Panc1 (cell line): ENCODE results near the gene FLT1. TPM values are rescaled to one million over a fixed set of nuclear protein-coding genes. Genes with fewer than 3 reads are reported as not detected.

Experiments used
- ATAC-seq: fragments of 200-7000 bp; cut with Tn5 transposase; 2 replicates; pipeline ENCODE4 v1.9.1; 2020; ENCODE audit warnings: mild to moderate bottlenecking, moderate library complexity
- BruUV-seq: library from RNA; stranded (reverse); fragments of 400-500 nt; replicated peaks from 2 replicates; lab custom pipeline; 2021; lab: Mats Ljungman, UMichigan
- CTCF ChIA-PET: fragments of 300-600 bp; sonication (Branson Sonifier 250); formaldehyde crosslinking; loops from one replicate; lab custom pipeline; 2022; ENCODE audit warnings: antibody characterized with exemption; lab: Charles Lee
- POLR2A ChIA-PET: fragments of 300-600 bp; sonication (Branson Sonifier 250); formaldehyde crosslinking; loops from one replicate; lab custom pipeline; 2022; ENCODE audit warnings: antibody characterized with exemption; lab: Charles Lee
- DNase-seq: peaks from one replicate; pipeline ENCODE4 v3.0.0-alpha.2; 2010; ENCODE audit warnings: low read depth, low spot score
- H3K27ac ChIP-seq: 2 replicates; pipeline ENCODE4 v1.5.1; 2011; ENCODE audit warnings: mild to moderate bottlenecking, low read length, inconsistent platforms
- H3K27me3 ChIP-seq: fragments of 200-500 bp; sonication (Bioruptor generic); 2 replicates; pipeline ENCODE4 v1.6.0; 2014; ENCODE audit warnings: low read length, inconsistent platforms; ENCODE audit not compliant: control insufficient read depth, insufficient read depth
- H3K36me3 ChIP-seq: fragments of 200-500 bp; sonication (Bioruptor generic); 2 replicates; pipeline ENCODE4 v1.5.1; 2014; ENCODE audit warnings: inconsistent platforms, mild to moderate bottlenecking, low read length, moderate library complexity; ENCODE audit not compliant: control insufficient read depth, insufficient read depth
- H3K4me1 ChIP-seq: 2 replicates; pipeline ENCODE4 v1.5.1; 2011; ENCODE audit warnings: inconsistent platforms, mild to moderate bottlenecking, low read length, moderate library complexity; ENCODE audit not compliant: control insufficient read depth, insufficient read depth
- H3K4me3 ChIP-seq, 2 experiments: 2 replicates each; pipeline ENCODE4 v1.5.1; 2011 to 2012; ENCODE audit warnings: low read depth in 2 of 2, low read length in 2 of 2, mild to moderate bottlenecking in 2 of 2, inconsistent platforms in 1 of 2, moderate library complexity in 1 of 2
- H3K9me3 ChIP-seq: fragments of 200-500 bp; sonication (Bioruptor generic); 2 replicates; pipeline ENCODE4 v1.5.1; 2014; ENCODE audit warnings: low read depth, mild to moderate bottlenecking, inconsistent platforms, low read length, moderate library complexity; ENCODE audit not compliant: control insufficient read depth, insufficient read depth
- POLR2AphosphoS5 ChIP-seq: IDR thresholded peaks from 2 replicates; pipeline ENCODE4 v1.6.1; 2012; ENCODE audit warnings: mild to moderate bottlenecking, low read depth, low read length, moderate library complexity
- SIN3A ChIP-seq: IDR thresholded peaks from 2 replicates; pipeline ENCODE4 v1.6.1; 2012; ENCODE audit warnings: low read depth, mild to moderate bottlenecking, low read length, moderate library complexity, borderline replicate concordance; ENCODE audit not compliant: insufficient read depth
- TCF7L2 ChIP-seq: IDR thresholded peaks from 2 replicates; pipeline ENCODE4 v1.6.1; 2011; ENCODE audit warnings: mild to moderate bottlenecking, low read depth, low read length, inconsistent platforms
- in situ Hi-C: cut with HindIII; loops from 2 replicates; pipeline ENCODE4 v1.10.0; 2016; ENCODE audit warnings: low sequenced_read_pairs, low pct_unique_long_range_greater_than_20kb
- intact Hi-C: fragments of 100-400 bp; cut with micrococcal nuclease; formaldehyde crosslinking; loops from one replicate; pipeline ENCODE4 v1.10.0; 2022; ENCODE audit not compliant: unreplicated experiment
- total RNA-seq: library from RNA; stranded (reverse); gene quantifications from one replicate; pipeline ENCODE4 v1.2.1, GENCODE V29; 2021; ENCODE audit not compliant: unreplicated experiment
- TF ChIP-seq, protein P1 (sequence below), 2 experiments: IDR thresholded peaks; 2 replicates each; pipeline ENCODE4 v1.6.1; 2011 to 2012; ENCODE audit warnings: low read depth in 2 of 2, control low read depth in 1 of 2, low read length in 1 of 2, mild to moderate bottlenecking in 1 of 2, moderate library complexity in 1 of 2; ENCODE audit not compliant: insufficient read depth in 1 of 2
- TF ChIP-seq, protein P2 (sequence below): fragments of 450-650 bp; IDR thresholded peaks from 2 replicates; pipeline ENCODE4 v1.5.1; 2017; ENCODE audit warnings: mild to moderate bottlenecking

The FLT1 gene
- total RNA-seq, 1 experiment from 2014 or later = 0.15 TPM

DNA sequence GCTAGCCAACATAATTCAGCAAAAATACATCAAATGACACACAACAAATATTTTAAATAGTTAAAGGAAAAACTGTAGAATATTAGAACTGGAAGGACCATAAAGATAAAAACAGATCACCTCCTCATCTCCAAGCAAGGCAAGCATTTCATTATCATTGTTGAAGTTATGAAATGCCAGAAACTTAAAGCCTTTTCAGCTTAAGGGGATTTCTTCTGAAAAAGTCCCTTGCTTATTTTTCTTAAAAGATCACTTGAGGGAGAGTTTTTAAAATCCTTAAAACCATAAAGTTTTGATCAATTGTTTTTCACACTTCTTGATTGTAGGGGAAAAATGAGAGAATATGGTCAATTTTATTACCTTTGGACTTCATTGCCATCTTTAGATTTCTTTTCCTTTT is 37.4 kb downstream of the FLT1 start:
- intact Hi-C loops (no loop called here), in situ Hi-C loops (no loop called here)
- Histone ChIP-seq H3K27me3 (no peaks in the 10 kb centered on the region), H3K4me1 (no peaks in the 10 kb centered on the region), H3K4me3 (no peak overlapping the region), H3K36me3 (no peaks in the 10 kb centered on the region), H3K27ac (no peak overlapping the region), H3K9me3 (no peaks in the 10 kb centered on the region)
- TF ChIP-seq SIN3A = no peak
- POLR2A ChIA-PET = no interaction called here
- no peak for ATAC-seq
- BruUV-seq = no TSS peak
- no peak for DNase-seq
- CTCF ChIA-PET = no interaction called here

DNA sequence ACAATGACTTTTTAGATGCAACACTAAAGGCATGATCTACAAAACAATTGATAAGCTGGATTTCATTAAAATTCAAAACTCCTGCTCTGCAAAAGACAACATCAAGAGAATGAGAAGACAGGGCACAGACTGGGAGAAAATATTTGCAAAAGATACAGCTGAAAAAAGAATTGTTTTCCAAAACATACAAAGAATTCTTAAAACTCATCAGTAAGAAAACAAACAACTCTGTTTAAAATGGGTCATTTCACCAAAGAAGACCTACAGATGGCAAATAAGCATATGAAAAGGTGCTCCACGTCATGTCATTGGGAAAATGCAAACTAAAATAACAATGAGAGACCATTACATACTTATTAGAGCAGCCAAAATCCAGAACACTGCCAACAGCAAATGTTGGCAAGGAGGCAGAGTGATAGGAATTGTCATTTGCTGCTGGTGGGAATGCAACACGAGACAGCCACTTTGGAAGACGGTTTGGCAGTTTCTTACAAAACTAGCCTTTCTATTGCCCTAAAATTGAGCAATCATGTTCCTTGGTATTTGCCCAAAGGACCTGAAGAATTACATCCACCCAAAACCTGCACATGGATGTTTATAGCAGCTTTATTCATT is 39.2 kb downstream of the FLT1 start:
- no peak for ATAC-seq
- H3K27ac ChIP-seq = no peak overlapping the region
- no TSS peak for BruUV-seq
- no peaks in the 10 kb centered on the region for H3K4me1 ChIP-seq
- POLR2A ChIA-PET = no interaction called here
- TF ChIP-seq, protein P1, sequence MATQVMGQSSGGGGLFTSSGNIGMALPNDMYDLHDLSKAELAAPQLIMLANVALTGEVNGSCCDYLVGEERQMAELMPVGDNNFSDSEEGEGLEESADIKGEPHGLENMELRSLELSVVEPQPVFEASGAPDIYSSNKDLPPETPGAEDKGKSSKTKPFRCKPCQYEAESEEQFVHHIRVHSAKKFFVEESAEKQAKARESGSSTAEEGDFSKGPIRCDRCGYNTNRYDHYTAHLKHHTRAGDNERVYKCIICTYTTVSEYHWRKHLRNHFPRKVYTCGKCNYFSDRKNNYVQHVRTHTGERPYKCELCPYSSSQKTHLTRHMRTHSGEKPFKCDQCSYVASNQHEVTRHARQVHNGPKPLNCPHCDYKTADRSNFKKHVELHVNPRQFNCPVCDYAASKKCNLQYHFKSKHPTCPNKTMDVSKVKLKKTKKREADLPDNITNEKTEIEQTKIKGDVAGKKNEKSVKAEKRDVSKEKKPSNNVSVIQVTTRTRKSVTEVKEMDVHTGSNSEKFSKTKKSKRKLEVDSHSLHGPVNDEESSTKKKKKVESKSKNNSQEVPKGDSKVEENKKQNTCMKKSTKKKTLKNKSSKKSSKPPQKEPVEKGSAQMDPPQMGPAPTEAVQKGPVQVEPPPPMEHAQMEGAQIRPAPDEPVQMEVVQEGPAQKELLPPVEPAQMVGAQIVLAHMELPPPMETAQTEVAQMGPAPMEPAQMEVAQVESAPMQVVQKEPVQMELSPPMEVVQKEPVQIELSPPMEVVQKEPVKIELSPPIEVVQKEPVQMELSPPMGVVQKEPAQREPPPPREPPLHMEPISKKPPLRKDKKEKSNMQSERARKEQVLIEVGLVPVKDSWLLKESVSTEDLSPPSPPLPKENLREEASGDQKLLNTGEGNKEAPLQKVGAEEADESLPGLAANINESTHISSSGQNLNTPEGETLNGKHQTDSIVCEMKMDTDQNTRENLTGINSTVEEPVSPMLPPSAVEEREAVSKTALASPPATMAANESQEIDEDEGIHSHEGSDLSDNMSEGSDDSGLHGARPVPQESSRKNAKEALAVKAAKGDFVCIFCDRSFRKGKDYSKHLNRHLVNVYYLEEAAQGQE (IDR thresholded peaks at IDR 0.05; ENCODE audit: insufficient read depth in 1 of 2, low read depth in 2 of 2, low read length in 1 of 2) = no peak
- TF ChIP-seq, protein P2, sequence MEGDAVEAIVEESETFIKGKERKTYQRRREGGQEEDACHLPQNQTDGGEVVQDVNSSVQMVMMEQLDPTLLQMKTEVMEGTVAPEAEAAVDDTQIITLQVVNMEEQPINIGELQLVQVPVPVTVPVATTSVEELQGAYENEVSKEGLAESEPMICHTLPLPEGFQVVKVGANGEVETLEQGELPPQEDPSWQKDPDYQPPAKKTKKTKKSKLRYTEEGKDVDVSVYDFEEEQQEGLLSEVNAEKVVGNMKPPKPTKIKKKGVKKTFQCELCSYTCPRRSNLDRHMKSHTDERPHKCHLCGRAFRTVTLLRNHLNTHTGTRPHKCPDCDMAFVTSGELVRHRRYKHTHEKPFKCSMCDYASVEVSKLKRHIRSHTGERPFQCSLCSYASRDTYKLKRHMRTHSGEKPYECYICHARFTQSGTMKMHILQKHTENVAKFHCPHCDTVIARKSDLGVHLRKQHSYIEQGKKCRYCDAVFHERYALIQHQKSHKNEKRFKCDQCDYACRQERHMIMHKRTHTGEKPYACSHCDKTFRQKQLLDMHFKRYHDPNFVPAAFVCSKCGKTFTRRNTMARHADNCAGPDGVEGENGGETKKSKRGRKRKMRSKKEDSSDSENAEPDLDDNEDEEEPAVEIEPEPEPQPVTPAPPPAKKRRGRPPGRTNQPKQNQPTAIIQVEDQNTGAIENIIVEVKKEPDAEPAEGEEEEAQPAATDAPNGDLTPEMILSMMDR = no peak
- TF ChIP-seq TCF7L2 = no peak
- no peak for TF ChIP-seq POLR2AphosphoS5
- no peak for TF ChIP-seq SIN3A
- H3K9me3 ChIP-seq = no peaks in the 10 kb centered on the region
- no peak for DNase-seq
- H3K4me3 ChIP-seq = no peak overlapping the region
- H3K36me3 ChIP-seq = no peaks in the 10 kb centered on the region
- intact Hi-C loops = no loop called here
- CTCF ChIA-PET = no interaction called here
- in situ Hi-C loops = no loop called here
- no peaks in the 10 kb centered on the region for H3K27me3 ChIP-seq

DNA sequence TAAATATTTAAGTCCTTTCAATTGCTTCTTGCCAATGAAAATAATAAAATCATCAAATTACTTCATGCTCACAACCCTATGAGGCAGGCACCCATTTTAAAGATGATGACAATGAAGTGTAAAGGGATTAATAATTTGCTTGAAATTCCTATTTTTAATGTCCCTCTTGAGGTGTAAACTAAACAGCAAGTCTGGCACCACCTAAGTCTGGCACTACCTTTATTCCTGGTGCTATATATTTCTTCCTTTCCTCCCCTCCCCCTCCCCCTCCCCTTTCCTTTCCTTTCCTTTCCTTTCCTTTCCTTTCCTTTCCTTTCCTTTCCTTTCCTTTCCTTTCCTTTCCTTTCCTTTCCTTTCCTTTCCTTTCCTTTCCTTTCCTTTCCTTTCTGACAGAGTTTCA is 42.2 kb downstream of the FLT1 start:
- no peak overlapping the region for H3K27ac ChIP-seq
- H3K27me3 ChIP-seq = no peaks in the 10 kb centered on the region
- H3K4me1 ChIP-seq = no peaks in the 10 kb centered on the region
- in situ Hi-C loops = no loop called here
- no peaks in the 10 kb centered on the region for H3K9me3 ChIP-seq
- ATAC-seq (no peak), DNase-seq (no peak)
- H3K36me3 ChIP-seq = no peaks in the 10 kb centered on the region
- intact Hi-C loops = no loop called here
- POLR2A ChIA-PET = no interaction called here
- BruUV-seq = no TSS peak
- no peak for TF ChIP-seq TCF7L2
- TF ChIP-seq SIN3A = no peak
- no peak for TF ChIP-seq POLR2AphosphoS5
- TF ChIP-seq, protein P1 (IDR thresholded peaks at IDR 0.05; ENCODE audit: insufficient read depth in 1 of 2, low read depth in 2 of 2, low read length in 1 of 2) = no peak
- TF ChIP-seq, protein P2 = no peak
- CTCF ChIA-PET = no interaction called here
- no peak overlapping the region for H3K4me3 ChIP-seq
